Amniotic epithelial cell (primary cell): ENCODE data around the gene ITPR1.
A peak's percentile ranks its signal among the peaks of the same experiment; 100 is the strongest.

ENCODE experiments used
- DNase-seq: peaks from one replicate; pipeline ENCODE4 v3.0.0-alpha.2; 2010; ENCODE audit warnings: low read depth

ITPR1 gene

DNA sequence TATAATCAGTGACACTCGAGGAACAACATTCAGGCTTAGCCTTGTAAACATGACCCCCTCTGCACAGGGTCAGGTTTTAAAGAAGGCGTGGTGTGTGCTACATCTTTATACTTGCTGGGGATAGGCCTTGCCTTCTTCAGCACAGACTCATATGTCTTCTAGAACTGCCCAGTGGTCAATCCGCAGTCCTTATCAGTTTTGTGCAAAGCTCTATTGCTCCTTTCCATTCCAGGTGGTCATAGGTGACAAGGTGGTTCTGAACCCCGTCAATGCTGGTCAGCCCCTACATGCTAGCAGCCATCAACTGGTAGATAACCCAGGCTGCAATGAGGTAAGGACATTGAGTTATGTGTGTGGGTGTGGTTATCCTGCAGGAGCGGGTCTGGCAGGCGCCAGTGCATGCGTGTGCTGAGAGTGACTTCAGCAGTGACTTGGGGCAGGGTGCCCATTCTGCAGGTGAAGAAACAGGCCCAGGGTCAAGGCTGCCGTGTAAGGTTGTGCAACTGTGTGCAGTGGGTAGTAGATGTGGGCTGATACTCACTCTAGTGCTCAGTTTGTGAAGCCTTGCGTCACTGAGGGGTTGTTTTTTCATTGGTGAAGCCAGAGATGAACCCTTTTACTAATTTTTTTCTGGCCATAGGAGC is 150.9 kb downstream of the ITPR1 start:
- DNase-seq, result peak; percentile 7

DNA sequence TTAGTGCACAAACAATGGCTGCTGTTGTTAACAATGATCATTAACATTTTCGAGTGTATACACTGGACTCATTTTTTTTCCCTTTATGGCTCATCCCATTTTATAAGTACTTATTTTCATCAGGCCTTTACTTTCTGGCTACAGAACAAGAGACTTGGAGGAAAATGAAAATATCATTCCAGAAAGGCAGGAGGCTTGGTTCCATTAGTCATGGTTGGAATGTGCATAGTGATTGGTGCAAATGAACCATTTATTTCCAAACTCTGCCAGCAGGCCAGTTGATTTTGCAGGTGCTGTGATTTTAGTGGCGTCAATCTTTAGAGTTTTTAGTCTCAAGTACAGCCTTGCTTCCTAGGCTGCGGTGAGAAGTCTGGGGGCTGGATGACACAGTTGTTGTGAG is 151.8 kb downstream of the ITPR1 start:
- DNase-seq, result peak; percentile 9

DNA sequence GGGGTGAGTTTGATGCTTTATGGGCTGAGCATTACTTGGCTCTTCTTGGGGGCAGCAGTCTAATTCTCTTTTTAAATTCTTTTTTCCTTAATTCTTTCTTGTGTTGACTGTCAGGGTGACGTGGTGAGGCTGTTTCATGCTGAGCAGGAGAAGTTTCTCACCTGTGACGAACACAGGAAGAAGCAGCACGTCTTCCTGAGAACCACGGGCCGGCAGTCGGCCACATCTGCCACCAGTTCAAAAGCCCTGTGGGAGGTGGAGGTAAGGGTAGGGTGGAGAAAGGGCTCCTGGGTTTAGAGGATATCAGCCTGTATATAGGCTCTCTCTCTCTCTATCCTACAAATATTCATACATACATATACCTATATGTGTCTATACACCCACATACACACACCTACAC is 152.3 kb downstream of the ITPR1 start:
- no peak for DNase-seq

- DNase-seq, result no peak
These were observed 154.3 kb downstream of the ITPR1 start for GRCh38 chr3:4647411-4647810.

DNA sequence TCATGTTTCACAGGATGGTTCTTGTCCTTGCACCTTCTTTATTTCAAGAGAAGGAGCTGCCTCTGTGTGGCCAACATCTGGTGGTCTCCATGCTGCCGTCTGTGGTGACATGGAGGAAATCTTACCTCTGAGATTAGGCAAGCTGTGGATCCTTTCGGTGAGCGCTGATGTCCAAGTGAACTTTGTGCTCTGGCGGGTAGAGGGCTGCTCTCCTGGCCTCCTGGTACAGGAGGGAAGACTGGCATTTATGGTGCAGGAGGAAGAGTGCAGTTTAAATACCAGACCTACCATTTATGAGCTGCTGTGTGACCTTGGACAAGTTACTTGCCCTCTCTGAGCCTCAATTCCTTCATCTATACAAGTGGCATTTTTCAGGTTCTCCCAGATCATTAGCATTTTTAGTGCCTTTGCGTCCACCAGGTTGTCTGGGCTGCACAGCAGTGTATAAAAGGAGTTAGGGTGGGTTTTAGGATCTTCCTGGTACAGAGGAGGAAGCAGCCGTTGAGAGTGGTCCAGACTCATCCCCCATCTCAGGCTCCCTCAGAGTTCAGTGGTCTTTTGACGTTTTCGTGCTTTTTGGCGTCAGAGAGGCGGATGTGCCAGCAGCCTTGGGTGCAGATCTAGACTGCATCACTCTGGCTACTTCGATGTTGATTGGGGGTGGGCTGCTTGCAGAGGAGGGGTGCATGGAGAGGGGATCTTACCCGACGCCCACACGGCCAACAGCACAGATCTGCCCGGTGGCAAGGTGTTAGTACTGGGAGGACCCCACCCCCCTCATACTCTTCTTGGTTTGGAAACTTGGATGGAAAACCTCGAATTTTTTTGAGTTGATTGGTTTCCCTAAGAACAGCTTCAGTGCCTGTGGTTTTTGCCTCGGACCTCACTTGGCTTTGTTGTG is 162.2 kb downstream of the ITPR1 start:
- DNase-seq, result no peak

- peak; percentile 89 for DNase-seq
These were observed 162.9 kb downstream of the ITPR1 start for GRCh38 chr3:4656059-4656458.

- DNase-seq, result no peak
These were observed 163.6 kb downstream of the ITPR1 start for GRCh38 chr3:4656626-4657328.

GRCh38 chr3:4660936-4661335 is 167.8 kb downstream of the ITPR1 start:
- DNase-seq, result no peak

GRCh38 chr3:4664412-4664811 is 171.3 kb downstream of the ITPR1 start:
- no peak for DNase-seq

DNA sequence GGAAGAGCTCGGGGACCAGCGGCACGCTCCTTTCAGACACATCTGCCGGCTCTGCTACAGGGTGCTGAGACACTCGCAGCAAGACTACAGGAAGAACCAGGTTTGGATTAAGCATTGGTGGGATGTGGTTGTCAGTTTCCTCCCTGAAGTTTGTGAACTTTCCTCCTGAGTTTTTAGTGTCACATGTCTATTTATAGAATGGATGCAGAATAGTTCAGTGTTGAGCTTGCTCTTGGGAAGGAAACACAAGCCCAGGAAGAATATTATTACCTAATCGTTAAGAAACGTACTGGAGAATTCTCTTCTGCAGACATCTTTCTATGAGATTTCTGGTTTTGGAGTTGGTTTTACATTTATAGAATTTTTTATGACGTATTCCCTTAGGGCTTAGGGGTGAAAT is 172.0 kb downstream of the ITPR1 start:
- DNase-seq, result no peak

GRCh38 chr3:4666071-4666470 is 172.9 kb downstream of the ITPR1 start:
- no peak for DNase-seq

- DNase-seq, result no peak
These were observed 177.2 kb downstream of the ITPR1 start for GRCh38 chr3:4670352-4670751.

DNA sequence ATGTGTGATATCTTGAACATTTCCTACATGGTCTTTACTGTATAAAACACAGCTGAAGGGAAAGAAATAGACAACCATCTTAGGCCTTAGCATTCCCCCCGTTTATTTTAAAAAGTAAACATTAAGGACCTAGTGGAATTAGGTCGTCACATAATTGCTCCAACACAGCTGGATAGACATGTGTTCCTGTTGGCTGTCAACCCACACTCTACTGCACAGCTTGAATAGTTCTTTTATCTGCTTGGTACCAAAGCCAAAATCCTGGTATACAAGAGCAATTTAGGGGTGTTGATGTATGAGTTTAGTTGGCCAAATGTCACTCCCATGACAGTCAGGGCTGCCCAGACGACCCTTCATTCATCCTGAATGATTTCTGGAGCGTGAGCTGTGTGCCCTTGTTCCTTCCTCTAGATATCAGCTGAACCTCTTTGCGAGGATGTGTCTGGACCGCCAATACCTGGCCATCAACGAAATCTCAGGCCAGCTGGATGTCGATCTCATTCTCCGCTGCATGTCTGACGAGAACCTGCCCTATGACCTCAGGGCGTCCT is 179.7 kb downstream of the ITPR1 start:
- no peak for DNase-seq

DNA sequence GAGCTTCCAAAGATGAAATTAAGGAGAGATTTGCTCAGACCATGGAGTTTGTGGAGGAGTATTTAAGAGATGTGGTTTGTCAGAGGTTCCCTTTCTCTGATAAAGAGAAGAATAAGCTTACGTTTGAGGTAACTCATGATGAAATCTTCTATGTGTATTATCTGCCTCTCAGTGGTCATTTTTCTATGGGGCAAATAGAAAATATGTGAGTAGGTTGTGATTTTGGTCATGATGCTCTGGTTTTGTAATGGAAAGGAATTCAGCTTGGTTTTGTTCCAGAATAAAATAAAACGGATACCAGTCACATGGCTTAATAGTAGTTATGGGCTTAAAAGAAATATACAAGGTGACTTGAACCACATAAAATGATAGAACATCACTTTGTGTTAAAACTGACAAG is 181.1 kb downstream of the ITPR1 start:
- DNase-seq, result peak; percentile 98

- DNase-seq, result no peak
These were observed 182.6 kb downstream of the ITPR1 start for GRCh38 chr3:4675704-4676103.

DNA sequence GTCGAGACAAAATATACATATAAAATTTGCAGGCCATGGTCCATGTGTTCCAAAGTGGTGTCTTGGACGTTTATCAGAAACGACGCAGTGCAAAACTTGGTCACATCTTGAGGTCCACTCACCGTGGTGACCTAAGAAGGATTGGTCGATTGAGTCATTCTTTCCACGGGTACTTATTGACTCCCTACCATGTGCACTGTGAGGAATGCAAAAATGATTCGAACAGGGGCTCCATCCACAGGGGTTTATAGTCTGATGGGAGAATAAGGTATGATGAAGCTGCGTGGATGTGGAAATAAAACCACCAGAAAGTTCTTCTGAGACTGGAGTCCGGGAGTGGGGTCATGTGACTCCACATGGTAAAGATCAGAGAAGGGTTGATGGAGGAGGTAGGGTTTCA is 185.2 kb downstream of the ITPR1 start:
- DNase-seq, result no peak

DNA sequence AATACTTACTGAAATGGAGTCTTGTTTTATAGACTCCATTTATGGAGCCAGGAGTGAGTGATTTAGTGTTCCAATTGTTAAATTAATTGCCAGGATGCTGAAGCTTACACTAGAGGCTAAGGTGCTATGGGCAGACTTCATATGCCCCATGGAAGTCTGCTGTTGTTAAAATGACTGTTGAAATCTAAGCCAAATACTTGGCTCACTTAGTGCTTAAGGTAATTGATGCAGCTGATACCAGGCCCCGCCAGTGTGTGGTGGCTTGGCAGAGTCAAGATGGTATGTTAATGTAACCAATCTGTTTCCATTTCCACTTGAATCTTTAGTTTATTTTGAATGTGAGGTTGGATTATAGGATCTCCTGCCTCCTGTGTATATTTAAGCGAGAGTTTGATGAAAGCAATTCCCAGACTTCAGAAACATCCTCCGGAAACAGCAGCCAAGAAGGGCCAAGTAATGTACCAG is 187.1 kb downstream of the ITPR1 start:
- no peak for DNase-seq

DNA sequence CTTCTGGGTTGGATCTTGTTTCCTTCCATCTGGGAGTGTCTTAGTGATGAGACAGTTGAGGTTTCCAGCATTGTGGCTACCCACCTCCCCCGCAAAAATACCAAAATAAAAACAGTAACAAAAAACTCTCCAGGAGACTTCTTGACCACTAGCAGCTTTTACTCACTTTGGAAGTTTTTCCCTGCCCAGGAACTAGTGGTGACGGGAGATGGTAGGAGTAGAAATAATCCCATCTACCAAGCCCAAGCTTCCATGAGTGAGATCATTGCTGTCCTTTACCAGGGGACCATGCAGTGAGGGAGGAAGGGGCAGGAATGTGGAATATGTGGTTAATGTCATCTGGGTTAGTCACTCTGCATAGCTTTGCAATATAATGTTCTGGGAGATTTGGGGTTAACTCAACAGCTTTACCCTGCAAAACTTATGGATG is 187.7 kb downstream of the ITPR1 start:
- peak; percentile 84 for DNase-seq

DNA sequence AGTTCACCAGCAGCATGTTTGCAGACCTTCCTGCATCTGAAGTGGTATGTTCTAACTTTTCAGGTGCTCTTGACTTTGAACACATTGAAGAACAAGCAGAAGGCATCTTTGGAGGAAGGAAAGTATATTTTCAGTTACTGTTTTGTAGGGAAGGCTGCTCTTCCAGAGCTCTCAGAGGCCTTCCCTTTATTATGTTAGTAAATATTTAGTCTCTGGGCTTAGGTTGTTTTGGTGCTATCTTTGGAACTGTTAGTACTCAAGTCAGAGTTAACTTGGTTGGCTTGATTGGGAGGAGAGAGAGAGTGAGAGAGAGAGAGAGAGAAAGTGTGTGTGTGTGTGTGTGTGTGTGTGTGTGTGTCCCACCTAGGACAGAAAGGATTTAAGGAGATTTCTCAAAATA is 188.2 kb downstream of the ITPR1 start:
- DNase-seq, result peak; percentile 14

DNA sequence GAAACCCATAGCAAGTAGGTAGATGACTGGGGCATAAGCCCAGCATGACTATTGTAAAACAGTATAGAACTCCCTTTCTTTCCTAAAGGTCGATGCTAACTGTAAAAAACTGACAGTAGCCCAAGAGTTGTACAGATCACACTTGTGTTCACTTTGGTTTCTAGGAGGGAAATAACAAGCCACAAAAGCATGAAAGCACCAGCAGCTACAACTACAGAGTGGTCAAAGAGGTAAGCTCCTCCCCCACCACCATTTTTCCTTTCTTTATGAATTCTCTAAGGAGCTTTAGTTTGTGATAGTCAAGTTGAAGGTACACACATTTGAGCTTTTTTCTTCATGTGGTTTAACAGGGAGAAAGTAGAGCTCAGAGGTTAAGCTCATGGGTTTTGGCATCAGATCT is 191.0 kb downstream of the ITPR1 start:
- DNase-seq, result no peak

- DNase-seq, result no peak
These were observed 191.8 kb downstream of the ITPR1 start for GRCh38 chr3:4684976-4685375.

DNA sequence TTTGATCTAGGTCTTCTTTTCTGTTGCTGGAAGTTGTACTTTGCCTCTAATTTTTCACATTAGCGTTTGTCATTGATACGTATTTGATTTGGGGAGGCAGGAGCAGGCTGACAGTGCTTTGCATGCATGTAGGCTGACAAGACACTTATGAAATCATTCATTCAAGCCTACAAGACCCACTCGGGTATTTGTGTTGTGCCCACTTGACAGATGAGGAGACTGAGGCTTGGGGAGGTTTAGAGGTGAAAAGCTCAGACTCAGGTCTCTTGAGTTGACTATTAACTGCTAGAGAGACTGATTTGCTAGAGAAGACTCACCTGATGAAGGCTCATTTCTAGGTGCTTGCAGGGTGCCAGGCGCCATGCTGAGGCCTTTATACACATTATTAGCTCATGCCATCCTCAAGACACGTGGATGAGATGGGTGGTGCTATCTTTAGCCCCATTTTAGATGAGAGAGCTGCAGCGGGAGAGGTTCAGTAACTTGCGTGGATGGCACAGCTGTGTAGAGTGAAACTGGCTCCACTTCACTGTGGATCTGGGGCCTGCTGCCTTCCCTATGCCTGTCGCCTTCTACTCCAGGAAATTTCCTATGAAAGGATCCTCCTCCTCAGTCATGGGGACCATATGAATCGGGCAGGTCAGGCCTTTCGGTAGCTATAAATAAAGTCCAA is 192.7 kb downstream of the ITPR1 start:
- DNase-seq, result no peak
